Measurements from ENCODE around the gene DLG2. TPM values are rescaled to one million over a fixed set of nuclear protein-coding genes. Genes with fewer than 3 reads are reported as not detected.

DLG2 gene
- total and polyA plus RNA-seq, 4 donors = 0.30 to 5.5 (median 0.68) TPM

GRCh38 chr11:85385111-85385510 is 242.0 kb downstream of the DLG2 start (continued):
- TF ChIP-seq RXRA (IDR thresholded peaks at IDR 0.05) = no peak

DNA sequence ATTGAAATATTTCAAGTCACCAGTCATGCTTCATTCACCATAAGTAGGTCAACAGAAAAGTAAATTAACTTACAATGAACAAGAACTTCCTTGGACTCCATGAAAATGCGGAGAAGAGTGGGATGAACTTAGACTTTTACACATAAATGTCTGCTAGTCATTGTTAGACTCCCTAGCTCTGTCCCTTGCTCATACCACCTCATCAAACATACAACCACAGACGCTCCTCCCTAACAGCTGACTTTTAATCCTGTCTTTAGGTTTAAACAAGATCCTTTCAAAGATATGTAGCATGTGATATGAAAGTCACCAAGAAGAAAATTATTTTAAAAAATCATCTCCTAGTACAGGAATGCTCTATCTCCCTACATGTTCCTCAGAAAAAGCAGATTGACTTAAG is 248.1 kb downstream of the DLG2 start:
- DNase-seq (ENCODE audit: low spot score) = no peak
- H3K27me3 ChIP-seq (ENCODE audit: control insufficient read depth in 4 of 4, insufficient read depth in 4 of 4, low read length in 3 of 4) = no peaks in the 10 kb centered on the region
- H3K4me1 ChIP-seq (ENCODE audit: control insufficient read depth in 4 of 4, insufficient read depth in 4 of 4, low read length in 3 of 4) = no peaks in the 10 kb centered on the region
- H3K36me3 ChIP-seq (ENCODE audit: control insufficient read depth in 4 of 4, insufficient read depth in 3 of 4, low read depth in 1 of 4, low read length in 3 of 4) = no peaks in the 10 kb centered on the region
- H3K4me3 ChIP-seq (ENCODE audit: low read depth in 1 of 3, low read length in 3 of 3) = no peak overlapping the region
- no peak for TF ChIP-seq TAF1 (conservative IDR thresholded peaks at IDR 0.05)
- no peak for TF ChIP-seq ATF3 (IDR thresholded peaks at IDR 0.05)
- no peak for TF ChIP-seq HNF4G (IDR thresholded peaks at IDR 0.05)
- WGBS = 78% methylated on average over 2 of the region's 2 CpGs
- peaks cover 0 to 4% (median 2%) of the 10 kb centered on the region in 4 donors for H3K9me3 ChIP-seq (ENCODE audit: control insufficient read depth in 4 of 4, low read length in 3 of 4)
- H3K27ac ChIP-seq (ENCODE audit: low read depth in 1 of 2, low read length in 2 of 2) = no peak overlapping the region
- H3K9ac ChIP-seq (ENCODE audit: low read depth in 1 of 2, low read length in 2 of 2) = no peak overlapping the region

GRCh38 chr11:85377901-85378300 is 249.2 kb downstream of the DLG2 start:
- TF ChIP-seq GABPA (IDR thresholded peaks at IDR 0.05 in 1 of 2, conservative IDR thresholded peaks at IDR 0.05 in 1 of 2) = no peak
- no peaks in the 10 kb centered on the region for H3K36me3 ChIP-seq (ENCODE audit: control insufficient read depth in 4 of 4, insufficient read depth in 3 of 4, low read depth in 1 of 4, low read length in 3 of 4)
- no peaks in the 10 kb centered on the region for H3K27me3 ChIP-seq (ENCODE audit: control insufficient read depth in 4 of 4, insufficient read depth in 4 of 4, low read length in 3 of 4)
- DNase-seq (ENCODE audit: low spot score) = no peak
- H3K9ac ChIP-seq (ENCODE audit: low read depth in 1 of 2, low read length in 2 of 2) = no peak overlapping the region
- H3K9me3 ChIP-seq (ENCODE audit: control insufficient read depth in 4 of 4, low read length in 3 of 4) = peaks cover 0 to 4% (median 2%) of the 10 kb centered on the region in 4 donors
- H3K27ac ChIP-seq (ENCODE audit: low read depth in 1 of 2, low read length in 2 of 2) = no peak overlapping the region
- no peak overlapping the region for H3K4me3 ChIP-seq (ENCODE audit: low read depth in 1 of 3, low read length in 3 of 3)
- no peaks in the 10 kb centered on the region for H3K4me1 ChIP-seq (ENCODE audit: control insufficient read depth in 4 of 4, insufficient read depth in 4 of 4, low read length in 3 of 4)

GRCh38 chr11:85359859-85360258 is 267.3 kb downstream of the DLG2 start:
- WGBS = 89% methylated on average over 6 of the region's 6 CpGs
- Histone ChIP-seq H3K4me3 (ENCODE audit: low read depth in 1 of 3, low read length in 3 of 3) (no peak overlapping the region), H3K9me3 (ENCODE audit: control insufficient read depth in 4 of 4, low read length in 3 of 4) (no peaks in the 10 kb centered on the region), H3K9ac (ENCODE audit: low read depth in 1 of 2, low read length in 2 of 2) (no peak overlapping the region), H3K27ac (ENCODE audit: low read depth in 1 of 2, low read length in 2 of 2) (no peak overlapping the region), H3K4me1 (ENCODE audit: control insufficient read depth in 4 of 4, insufficient read depth in 4 of 4, low read length in 3 of 4) (no peaks in the 10 kb centered on the region), H3K27me3 (ENCODE audit: control insufficient read depth in 4 of 4, insufficient read depth in 4 of 4, low read length in 3 of 4) (no peaks in the 10 kb centered on the region), H3K36me3 (ENCODE audit: control insufficient read depth in 4 of 4, insufficient read depth in 3 of 4, low read depth in 1 of 4, low read length in 3 of 4) (no peaks in the 10 kb centered on the region)
- DNase-seq (ENCODE audit: low spot score) = no peak
- TF ChIP-seq SP1 (IDR thresholded peaks at IDR 0.05) (no peak), JUND (IDR thresholded peaks at IDR 0.05) (no peak), NR2F2 (IDR thresholded peaks at IDR 0.05) (no peak), FOXA2 (IDR thresholded peaks at IDR 0.05) (no peak), GABPA (IDR thresholded peaks at IDR 0.05 in 1 of 2, conservative IDR thresholded peaks at IDR 0.05 in 1 of 2) (no peak), HNF4A (conservative IDR thresholded peaks at IDR 0.05) (no peak), RAD21 (IDR thresholded peaks at IDR 0.05) (no peak), EGR1 (IDR thresholded peaks at IDR 0.05; ENCODE audit: low read depth in 2 of 2) (no peak)
- TF ChIP-seq, protein P1, sequence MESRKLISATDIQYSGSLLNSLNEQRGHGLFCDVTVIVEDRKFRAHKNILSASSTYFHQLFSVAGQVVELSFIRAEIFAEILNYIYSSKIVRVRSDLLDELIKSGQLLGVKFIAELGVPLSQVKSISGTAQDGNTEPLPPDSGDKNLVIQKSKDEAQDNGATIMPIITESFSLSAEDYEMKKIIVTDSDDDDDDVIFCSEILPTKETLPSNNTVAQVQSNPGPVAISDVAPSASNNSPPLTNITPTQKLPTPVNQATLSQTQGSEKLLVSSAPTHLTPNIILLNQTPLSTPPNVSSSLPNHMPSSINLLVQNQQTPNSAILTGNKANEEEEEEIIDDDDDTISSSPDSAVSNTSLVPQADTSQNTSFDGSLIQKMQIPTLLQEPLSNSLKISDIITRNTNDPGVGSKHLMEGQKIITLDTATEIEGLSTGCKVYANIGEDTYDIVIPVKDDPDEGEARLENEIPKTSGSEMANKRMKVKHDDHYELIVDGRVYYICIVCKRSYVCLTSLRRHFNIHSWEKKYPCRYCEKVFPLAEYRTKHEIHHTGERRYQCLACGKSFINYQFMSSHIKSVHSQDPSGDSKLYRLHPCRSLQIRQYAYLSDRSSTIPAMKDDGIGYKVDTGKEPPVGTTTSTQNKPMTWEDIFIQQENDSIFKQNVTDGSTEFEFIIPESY (IDR thresholded peaks at IDR 0.05) = no peak
